Activated CD4-positive, alpha-beta T cell treated with anti-CD3 and anti-CD28 coated beads, Interleukin-2, amount 50 U/mL, for 1 hour (primary cell): ENCODE data around the gene ZBTB26.

Experiments
- DNase-seq: peaks from one replicate; pipeline ENCODE4 v3.0.0-alpha.2; 2020

ZBTB26 gene

DNA sequence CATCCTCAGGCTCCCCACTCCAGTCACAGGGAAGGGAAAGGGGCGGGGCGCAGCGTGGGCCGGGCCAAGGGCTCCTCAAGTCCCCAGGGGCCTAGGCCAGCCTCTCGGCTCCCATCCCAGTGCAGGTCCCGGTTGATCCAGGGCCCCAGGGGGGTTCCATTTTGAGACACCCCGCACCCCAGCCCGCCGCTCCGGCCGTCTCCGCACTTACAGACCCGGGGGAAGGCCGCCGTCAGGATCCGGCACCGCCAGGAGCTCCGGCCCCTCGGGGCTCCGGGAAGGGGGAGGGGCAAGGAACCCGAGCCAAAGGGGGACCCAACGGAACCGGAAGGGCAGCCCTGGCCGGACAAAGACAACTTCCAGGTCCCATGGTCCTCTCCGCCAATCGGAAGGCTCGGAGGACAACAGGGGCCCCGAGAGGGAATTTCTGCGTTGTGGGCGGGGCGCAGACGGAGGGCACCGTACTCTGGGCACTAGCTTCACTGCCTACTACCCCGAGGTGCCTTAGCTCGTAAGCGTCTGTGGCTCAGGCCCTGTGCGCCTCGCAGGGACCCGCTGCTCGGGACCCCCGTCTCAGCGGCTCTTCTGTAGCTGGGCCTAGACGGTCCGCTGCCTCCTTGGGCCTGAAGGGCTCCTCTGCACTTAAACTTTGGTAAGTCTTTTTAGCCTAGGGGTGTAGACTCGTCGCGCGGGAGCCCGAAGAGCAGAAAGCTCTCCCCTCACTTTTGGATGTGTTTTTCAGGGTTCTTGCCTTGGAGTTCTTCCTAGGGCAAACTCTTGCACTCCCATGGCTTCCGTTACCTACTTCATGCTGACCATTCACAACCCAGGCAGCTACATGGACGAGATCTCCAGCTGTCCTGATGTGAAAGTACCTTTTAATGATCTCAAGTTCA is at the start of gene ZBTB26:
TSS of gene ZBTB26 (minus strand) at position 287 of the 896 bp plus-strand sequence. CDS start 11,578 bp downstream, outside the sequence.
- peak; percentile 87 for DNase-seq

DNA sequence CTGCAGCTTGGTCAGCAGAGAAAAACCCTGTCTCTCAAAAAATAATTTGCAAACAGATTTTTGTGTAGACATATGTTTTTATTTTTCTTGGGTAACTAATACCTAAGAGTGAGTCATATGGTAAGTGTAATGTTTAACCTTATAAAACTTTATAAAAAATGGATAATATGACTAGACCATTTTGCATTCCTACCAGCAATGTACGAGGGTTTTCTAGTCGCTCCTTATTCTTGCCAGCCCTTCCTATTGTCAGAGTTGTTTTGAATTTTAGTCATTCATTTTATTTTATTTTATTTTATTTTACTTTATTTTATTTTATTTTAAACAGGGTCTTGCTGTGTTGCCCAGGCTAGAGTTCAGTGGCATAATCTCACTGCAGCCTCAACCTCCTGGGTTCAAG is 47.3 kb upstream of the ZBTB26 start:
- no peak for DNase-seq

GRCh38 chr9:122975196-122975595 is 43.9 kb upstream of the ZBTB26 start:
- no peak for DNase-seq

- no peak for DNase-seq
Observed at GRCh38 chr9:122961139-122961538, 29.8 kb upstream of the ZBTB26 start.

DNA sequence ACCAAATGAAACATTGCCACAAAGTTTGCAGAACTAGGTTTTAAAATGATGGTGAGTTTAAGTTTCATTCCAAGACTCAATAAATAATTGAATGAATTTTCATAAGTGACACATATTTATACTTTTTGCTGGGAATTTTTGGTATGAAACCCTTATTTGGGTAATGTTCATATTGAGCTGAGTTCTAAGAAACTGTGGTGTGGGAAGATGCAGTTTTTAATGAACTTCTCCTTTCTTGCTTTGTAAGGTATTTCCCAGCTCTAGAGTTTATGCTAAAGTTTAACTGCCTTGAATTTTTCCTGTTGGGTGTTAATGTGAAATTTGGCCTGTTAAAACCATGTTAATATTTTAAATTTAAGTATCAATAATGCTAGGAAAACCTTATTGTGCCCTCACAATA is 24.6 kb upstream of the ZBTB26 start:
- DNase-seq, result no peak

DNA sequence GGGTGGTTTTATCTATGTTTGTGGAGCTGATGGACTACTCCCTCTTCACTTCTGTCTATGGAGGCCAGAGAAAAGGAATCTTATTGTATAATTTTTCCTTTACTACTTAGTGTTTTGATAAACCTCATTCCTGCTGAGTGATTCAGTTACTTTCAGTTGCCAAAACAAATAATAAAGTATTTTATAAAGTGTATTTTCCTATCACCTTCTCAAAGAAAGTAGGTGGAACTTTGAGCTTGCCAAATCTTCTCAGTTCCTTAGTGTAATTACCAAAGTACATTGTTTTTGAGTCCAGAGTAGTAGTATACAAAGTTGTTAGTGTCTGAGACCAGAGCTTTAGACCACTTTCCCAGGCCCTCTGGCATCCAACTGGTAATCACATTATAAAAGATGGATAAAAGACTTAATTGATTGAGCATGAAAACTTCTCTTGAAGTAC is 23.0 kb upstream of the ZBTB26 start:
- no peak for DNase-seq

GRCh38 chr9:122951056-122951455 is 19.7 kb upstream of the ZBTB26 start:
- no peak for DNase-seq

DNA sequence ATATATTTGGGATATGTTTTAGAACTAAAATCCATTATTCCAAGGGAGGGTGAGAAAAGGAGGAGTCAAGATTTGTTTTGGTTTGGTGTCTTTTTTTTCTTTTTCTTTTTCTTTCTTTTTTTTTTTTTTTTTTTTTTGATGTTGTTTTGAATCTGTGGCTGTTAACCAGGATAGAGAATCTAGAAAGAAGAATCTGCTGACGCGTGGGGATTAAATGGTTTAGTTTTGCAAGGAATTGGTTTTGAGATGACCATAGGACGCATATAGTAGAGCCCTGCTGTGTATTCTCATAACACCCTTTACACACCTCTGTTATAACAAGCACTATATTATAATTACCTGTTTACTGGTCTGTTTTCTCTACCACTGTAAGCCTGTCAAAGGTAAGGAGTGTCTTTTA is 19.0 kb upstream of the ZBTB26 start:
- DNase-seq, result no peak

GRCh38 chr9:122949696-122950095 is 18.4 kb upstream of the ZBTB26 start:
- no peak for DNase-seq

DNA sequence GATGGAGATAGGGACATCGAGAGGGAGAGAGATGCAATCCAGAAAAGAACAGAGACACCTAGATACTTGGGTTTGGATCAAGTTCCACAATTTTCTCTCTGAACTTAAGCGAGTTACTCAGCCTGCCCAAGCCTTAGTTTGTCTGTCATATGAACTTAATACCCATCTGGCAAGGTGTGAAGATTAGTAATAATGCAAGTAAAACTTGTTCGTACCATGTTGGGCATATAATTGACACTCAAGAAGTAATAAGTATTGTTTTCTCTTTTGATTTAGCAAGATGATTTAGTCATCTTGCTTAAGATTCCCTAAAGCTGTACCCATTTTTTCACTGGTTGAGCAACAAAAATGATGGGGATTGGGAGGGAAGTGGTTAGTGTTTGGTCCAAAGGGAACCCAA is 17.0 kb upstream of the ZBTB26 start:
- DNase-seq, result no peak

DNA sequence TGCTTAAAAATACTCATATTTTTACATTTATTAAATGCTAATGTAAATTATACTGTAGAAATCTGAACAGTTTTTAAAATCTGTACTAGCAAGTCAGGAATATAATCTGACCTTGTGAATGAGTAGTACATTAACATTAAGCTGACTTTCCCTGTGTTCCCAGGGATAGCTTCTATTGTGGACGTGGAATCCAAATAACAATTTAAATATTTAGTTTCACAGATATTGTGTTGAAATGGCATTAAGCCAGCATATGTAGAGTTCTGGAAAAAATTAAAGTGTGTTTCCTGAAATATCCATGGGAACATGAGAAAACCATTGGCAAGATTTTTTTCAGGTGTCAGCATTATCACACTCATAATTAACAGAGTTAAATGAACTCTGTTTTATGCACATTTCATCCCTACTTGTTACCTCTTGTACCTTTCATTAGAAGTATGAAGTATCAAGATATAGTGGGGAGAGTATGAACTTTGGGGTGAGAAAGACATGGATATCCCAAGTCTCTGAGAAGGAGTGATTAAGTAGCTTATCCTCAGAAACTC is 15.2 kb upstream of the ZBTB26 start:
- DNase-seq, result no peak

- DNase-seq, result no peak
Observed at GRCh38 chr9:122944960-122945888, 13.9 kb upstream of the ZBTB26 start.

- no peak for DNase-seq
Observed at GRCh38 chr9:122941582-122942234, 10.4 kb upstream of the ZBTB26 start.

GRCh38 chr9:122940749-122941581 is 9.7 kb upstream of the ZBTB26 start, which contains the start of gene RABGAP1:
Gene RABGAP1, plus strand, starts transcription at chr9:122941020. Its CDS starts 16,040 bp downstream, at chr9:122957060.
- DNase-seq, result peak; percentile 99

DNA sequence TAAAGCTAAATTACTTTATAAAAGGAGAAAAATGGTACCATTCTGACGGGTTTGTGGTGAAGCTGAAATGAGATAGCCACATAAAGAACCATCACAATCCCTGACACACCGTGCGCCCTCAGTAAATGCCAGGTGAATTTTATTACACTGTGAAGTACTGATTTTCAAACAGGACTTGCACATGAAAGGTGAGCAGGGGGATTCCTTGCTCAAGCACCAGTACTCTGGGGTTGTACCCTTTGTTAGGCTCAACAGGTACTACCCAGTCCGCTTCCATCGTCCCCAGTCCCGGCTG is 9.1 kb upstream of the ZBTB26 start:
- DNase-seq, result no peak

DNA sequence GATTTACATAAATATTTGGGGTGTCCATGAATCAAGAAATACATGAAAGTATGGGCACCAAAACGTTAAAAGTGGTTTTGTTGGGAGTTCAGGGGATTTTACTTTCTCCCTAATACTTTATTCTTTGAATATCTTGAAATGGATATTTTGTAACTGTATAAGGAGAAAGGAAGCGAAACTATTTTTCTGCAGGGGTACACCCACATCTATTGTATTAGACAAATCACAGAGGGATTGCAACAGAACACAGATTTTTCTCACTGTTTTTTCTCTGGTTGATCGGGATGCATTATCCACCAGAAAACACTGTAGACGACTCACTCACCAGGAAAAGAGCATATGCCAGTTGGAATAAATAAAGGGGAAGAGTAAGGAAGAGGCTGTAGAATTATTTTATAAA is 8.3 kb upstream of the ZBTB26 start:
- no peak for DNase-seq

GRCh38 chr9:122936883-122937282 is 5.6 kb upstream of the ZBTB26 start:
- no peak for DNase-seq

DNA sequence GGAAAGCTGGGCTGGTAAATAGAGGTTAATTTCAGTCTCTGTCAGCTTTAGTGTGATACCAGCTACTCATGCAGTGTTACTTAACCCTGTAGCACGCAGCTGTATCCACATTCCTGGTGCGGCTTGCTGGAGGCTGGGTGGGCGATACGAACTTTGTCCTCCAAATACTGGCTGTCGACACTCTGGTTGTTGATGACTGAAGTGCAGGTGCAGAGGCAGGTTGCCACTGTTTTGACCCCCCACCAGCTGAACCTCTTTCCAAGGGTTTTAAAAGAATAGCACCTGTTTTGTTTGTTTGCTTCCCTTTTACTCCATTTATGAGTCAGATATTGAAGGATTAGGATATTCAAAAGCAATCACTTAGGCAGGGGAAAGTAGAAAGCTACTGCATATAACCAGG is 5.2 kb upstream of the ZBTB26 start:
- DNase-seq, result no peak

- no peak for DNase-seq
Observed at GRCh38 chr9:122930541-122931225, 629 bp downstream of the ZBTB26 start.

DNA sequence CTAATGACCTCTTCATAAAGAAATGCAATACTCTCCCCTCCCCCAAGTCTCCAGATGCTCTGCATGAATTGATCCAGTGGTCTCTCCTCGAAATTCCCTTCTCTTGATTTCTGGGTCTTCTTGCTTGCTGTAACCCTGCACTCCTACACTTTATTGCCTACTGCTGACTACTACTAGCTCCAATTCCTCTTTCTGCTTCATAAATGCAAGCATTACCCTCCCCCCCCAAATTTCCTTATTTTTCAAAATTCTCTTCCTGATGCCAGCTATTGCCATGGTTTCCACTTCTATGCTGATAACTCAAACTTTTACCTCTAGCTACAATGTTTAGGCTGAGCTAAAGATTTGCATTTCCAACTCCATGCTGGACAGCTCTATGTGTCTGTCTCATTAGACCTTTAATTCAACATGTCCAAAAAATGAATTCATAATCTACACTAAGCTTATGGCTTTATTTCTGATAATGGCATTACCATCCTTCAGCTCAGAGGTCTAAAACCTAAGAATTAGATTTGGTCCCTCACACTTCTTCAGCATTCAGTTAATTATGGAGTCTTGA is 1.4 kb downstream of the ZBTB26 start:
- DNase-seq, result no peak

- DNase-seq, result no peak
Observed at GRCh38 chr9:122923947-122924346, 7.4 kb downstream of the ZBTB26 start.
